HUES6 (cell line): ENCODE results near the gene USP24.

Experiments used
- H3K27ac ChIP-seq: 2 replicates; pipeline ENCODE4 v1.7.0; 2013; ENCODE audit warnings: low read depth, mild to moderate bottlenecking, low read length, inconsistent platforms
- H3K27me3 ChIP-seq: 2 replicates; pipeline ENCODE4 v1.6.1; 2013; ENCODE audit warnings: low read length; ENCODE audit not compliant: control insufficient read depth, insufficient read depth
- H3K36me3 ChIP-seq: 2 replicates; pipeline ENCODE4 v1.6.1; 2013; ENCODE audit warnings: low read length; ENCODE audit not compliant: control insufficient read depth, insufficient read depth
- H3K4me1 ChIP-seq: 2 replicates; pipeline ENCODE4 v1.6.1; 2013; ENCODE audit warnings: low read length; ENCODE audit not compliant: control insufficient read depth, insufficient read depth
- H3K4me3 ChIP-seq: 2 replicates; pipeline ENCODE4 v1.5.1; 2013; ENCODE audit warnings: low read depth, low read length
- H3K9ac ChIP-seq: one replicate; pipeline ENCODE4 v1.6.1; 2013; ENCODE audit warnings: mild to moderate bottlenecking, low read length
- H3K9me3 ChIP-seq: 2 replicates; pipeline ENCODE4 v1.6.1; 2013; ENCODE audit warnings: low read depth, low read length; ENCODE audit not compliant: control insufficient read depth, insufficient read depth

The USP24 gene

DNA sequence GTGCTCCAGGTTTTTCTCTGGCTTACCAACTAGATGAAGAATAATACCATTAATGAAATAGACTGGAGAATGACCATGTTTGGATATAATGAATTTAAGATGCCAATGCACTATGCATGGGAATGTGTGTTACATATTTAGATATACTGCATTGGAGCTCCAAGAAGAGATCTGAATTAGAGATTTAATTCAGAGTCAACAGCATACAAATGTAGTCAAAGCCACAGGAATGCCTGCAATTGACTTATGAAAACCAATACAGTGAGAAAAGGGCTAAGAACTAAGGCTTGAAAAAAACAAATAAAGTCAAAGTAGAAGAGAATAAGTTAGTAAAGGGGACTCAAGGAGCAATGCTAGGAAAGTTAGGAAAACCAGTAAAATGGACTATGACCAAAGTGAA is 59.1 kb downstream of the USP24 start:
- H3K27me3 ChIP-seq = no peaks in the 10 kb centered on the region
- H3K27ac ChIP-seq = no peak overlapping the region
- no peak overlapping the region for H3K4me3 ChIP-seq
- no peaks in the 10 kb centered on the region for H3K9me3 ChIP-seq
- peaks cover 62% of the 10 kb centered on the region for H3K36me3 ChIP-seq
- no peak overlapping the region for H3K9ac ChIP-seq
- H3K4me1 ChIP-seq = no peaks in the 10 kb centered on the region

GRCh38 chr1:55155522-55155921 is 59.6 kb downstream of the USP24 start:
- Histone ChIP-seq H3K36me3 (peaks cover 61% of the 10 kb centered on the region), H3K27ac (no peak overlapping the region), H3K27me3 (no peaks in the 10 kb centered on the region), H3K9ac (no peak overlapping the region), H3K9me3 (no peaks in the 10 kb centered on the region), H3K4me3 (no peak overlapping the region), H3K4me1 (no peaks in the 10 kb centered on the region)

- no peaks in the 10 kb centered on the region for H3K27me3 ChIP-seq
- no peak overlapping the region for H3K27ac ChIP-seq
- H3K9ac ChIP-seq = no peak overlapping the region
- H3K4me3 ChIP-seq = no peak overlapping the region
- H3K4me1 ChIP-seq = no peaks in the 10 kb centered on the region
- no peaks in the 10 kb centered on the region for H3K9me3 ChIP-seq
- H3K36me3 ChIP-seq = peaks cover 59% of the 10 kb centered on the region
Measured at GRCh38 chr1:55154616-55155015, 60.5 kb downstream of the USP24 start.

DNA sequence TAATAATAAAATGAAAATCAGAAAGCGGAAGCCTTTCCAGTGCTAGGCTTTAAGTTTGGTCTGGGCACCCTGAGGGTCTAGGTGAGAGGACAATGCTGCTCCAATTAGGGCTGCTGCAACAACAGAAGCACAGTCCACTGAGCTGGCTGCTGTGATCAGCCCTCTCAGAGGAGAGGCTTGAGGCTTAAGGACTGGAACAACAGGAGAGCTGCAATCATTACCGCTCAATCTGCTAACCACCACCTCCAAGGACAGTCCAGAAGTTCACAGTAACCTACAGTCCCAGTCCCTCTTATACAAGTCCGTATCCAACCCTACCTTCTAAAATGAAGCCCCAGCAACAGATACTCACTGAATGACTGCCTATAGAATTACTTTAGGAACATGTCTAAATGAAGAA is 62.1 kb downstream of the USP24 start:
- Histone ChIP-seq H3K36me3 (peaks cover 55% of the 10 kb centered on the region), H3K9ac (no peak overlapping the region), H3K4me3 (no peak overlapping the region), H3K27ac (no peak overlapping the region), H3K9me3 (no peaks in the 10 kb centered on the region), H3K27me3 (no peaks in the 10 kb centered on the region), H3K4me1 (no peaks in the 10 kb centered on the region)

DNA sequence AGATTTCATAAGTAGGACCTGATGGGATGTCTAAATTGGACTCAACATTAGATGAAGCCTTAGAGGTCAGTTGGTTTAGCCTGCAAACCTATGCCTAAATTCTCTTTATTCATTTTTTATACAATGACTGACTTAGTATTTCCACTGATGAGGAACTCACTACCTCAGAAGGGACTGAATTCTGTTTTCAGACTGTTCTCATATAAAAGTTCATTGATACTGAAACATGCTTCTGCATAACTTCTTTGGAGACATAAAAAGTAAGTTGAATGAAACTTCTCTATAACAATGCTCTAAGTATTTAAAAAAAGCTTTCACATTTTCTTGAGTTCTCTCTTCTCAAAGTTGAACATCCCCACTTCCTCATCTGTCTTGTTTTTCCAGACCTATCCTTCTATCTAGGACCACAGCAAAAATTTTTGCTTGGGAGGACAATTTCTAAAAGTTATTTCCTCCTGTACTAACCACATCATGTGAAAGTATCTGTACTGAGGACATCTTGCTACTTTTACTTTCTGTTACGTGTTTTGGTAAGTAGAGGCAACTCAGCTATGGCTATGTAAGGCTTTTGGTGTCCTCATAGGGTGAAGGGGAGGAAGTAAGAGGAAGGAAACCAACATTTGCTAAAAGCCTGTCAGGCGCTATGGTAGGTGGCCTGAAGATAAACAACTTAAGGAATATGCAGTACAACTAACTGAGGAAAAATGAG is 64.1 kb downstream of the USP24 start:
- H3K27me3 ChIP-seq = no peaks in the 10 kb centered on the region
- peaks cover 63% of the 10 kb centered on the region for H3K36me3 ChIP-seq
- H3K9me3 ChIP-seq = no peaks in the 10 kb centered on the region
- H3K4me1 ChIP-seq = no peaks in the 10 kb centered on the region
- no peak overlapping the region for H3K27ac ChIP-seq
- H3K9ac ChIP-seq = no peak overlapping the region
- H3K4me3 ChIP-seq = no peak overlapping the region

DNA sequence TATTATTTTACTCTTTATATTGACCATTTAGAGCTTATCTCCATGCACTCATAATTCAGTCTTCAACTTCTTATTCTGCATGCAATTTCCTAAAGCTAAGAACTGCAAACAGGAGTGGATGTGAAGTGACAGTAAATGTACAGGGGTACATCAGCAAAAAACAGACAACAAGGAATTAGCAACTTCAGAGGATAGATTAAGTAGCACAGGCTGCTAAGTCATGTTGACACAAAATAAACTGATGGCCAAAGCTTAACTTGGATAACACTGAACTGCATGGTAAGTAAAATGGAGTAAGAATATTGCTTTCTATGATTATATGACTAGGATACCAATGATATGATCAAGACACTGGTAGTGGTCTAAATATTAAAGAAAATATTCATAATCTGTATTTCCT is 66.5 kb downstream of the USP24 start:
- Histone ChIP-seq H3K36me3 (peaks cover 67% of the 10 kb centered on the region), H3K4me3 (no peak overlapping the region), H3K9me3 (no peaks in the 10 kb centered on the region), H3K4me1 (no peaks in the 10 kb centered on the region), H3K27ac (no peak overlapping the region), H3K27me3 (no peaks in the 10 kb centered on the region), H3K9ac (no peak overlapping the region)

- Histone ChIP-seq H3K9ac (no peak overlapping the region), H3K4me1 (no peaks in the 10 kb centered on the region), H3K4me3 (no peak overlapping the region), H3K36me3 (peaks cover 73% of the 10 kb centered on the region), H3K27ac (no peak overlapping the region), H3K27me3 (no peaks in the 10 kb centered on the region), H3K9me3 (no peaks in the 10 kb centered on the region)
Measured at GRCh38 chr1:55147524-55147923, 67.6 kb downstream of the USP24 start.

- Histone ChIP-seq H3K36me3 (peaks cover 76% of the 10 kb centered on the region), H3K27ac (no peak overlapping the region), H3K9ac (no peak overlapping the region)
Measured at GRCh38 chr1:55146781-55147180, 68.4 kb downstream of the USP24 start.

GRCh38 chr1:55144886-55145285 is 70.3 kb downstream of the USP24 start:
- Histone ChIP-seq H3K36me3 (peaks cover 79% of the 10 kb centered on the region), H3K27me3 (no peaks in the 10 kb centered on the region), H3K9ac (no peak overlapping the region), H3K27ac (no peak overlapping the region), H3K9me3 (no peaks in the 10 kb centered on the region), H3K4me3 (no peak overlapping the region), H3K4me1 (no peaks in the 10 kb centered on the region)

More at GRCh38 chr1:55146781-55147180, 68.4 kb downstream of the USP24 start:
- no peak overlapping the region for H3K4me3 ChIP-seq
- H3K27me3 ChIP-seq = no peaks in the 10 kb centered on the region
- no peaks in the 10 kb centered on the region for H3K4me1 ChIP-seq
- no peaks in the 10 kb centered on the region for H3K9me3 ChIP-seq

DNA sequence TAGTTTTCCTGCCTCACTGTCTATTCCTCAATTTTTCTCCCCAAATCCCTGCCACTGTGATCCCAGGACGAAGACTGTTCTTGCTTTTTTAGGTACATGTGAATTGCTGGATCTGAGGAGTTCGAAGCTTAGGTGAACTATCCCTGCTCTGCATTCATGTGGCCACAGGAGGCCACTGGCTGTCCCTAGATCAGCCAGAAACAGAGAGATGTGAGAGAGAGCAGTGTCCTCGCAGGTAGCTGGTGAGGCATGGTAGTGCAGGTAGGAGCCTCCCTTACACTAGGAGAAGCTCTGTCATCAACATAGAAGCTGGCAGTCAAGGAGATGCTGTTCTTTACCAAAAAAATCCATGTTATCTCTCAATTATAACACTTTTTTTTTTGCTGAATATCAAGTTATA is 71.5 kb downstream of the USP24 start:
- Histone ChIP-seq H3K4me1 (no peaks in the 10 kb centered on the region), H3K4me3 (no peak overlapping the region), H3K9me3 (no peaks in the 10 kb centered on the region), H3K27ac (no peak overlapping the region), H3K9ac (no peak overlapping the region), H3K36me3 (peaks cover 79% of the 10 kb centered on the region), H3K27me3 (no peaks in the 10 kb centered on the region)

GRCh38 chr1:55141295-55141893 is 73.8 kb downstream of the USP24 start:
- Histone ChIP-seq H3K4me1 (no peaks in the 10 kb centered on the region), H3K4me3 (no peak overlapping the region), H3K9me3 (no peaks in the 10 kb centered on the region), H3K27ac (no peak overlapping the region), H3K36me3 (peaks cover 84% of the 10 kb centered on the region), H3K9ac (no peak overlapping the region), H3K27me3 (no peaks in the 10 kb centered on the region)
